GM15510 (cell line): ENCODE measurements around the gene PCSK4.

ENCODE experiments used
- POLR2A ChIP-seq: IDR thresholded peaks from 3 replicates; pipeline ENCODE4 v1.6.1; 2011; ENCODE audit warnings: borderline replicate concordance; ENCODE audit not compliant: insufficient read length; ENCODE audit errors: extremely low read depth

PCSK4 gene

GRCh38 chr19:1451916-1452801 is 38.0 kb downstream of the PCSK4 start:
- no peak for TF ChIP-seq POLR2A

GRCh38 chr19:1450735-1451731 is 39.1 kb downstream of the PCSK4 start:
- TF ChIP-seq POLR2A, result no peak

GRCh38 chr19:1449467-1450442 is 40.4 kb downstream of the PCSK4 start, which contains the start of gene APC2:
TSS of gene APC2 (plus strand) at chr19:1450121. CDS start at chr19:1453002, 2,881 bp downstream.
- no peak for TF ChIP-seq POLR2A

- TF ChIP-seq POLR2A, result no peak
These were observed 42.2 kb downstream of the PCSK4 start for GRCh38 chr19:1447944-1448343.

GRCh38 chr19:1447504-1447903 is 42.6 kb downstream of the PCSK4 start:
- TF ChIP-seq POLR2A, result no peak

- no peak for TF ChIP-seq POLR2A
These were observed 43.3 kb downstream of the PCSK4 start for GRCh38 chr19:1446713-1447481.

- TF ChIP-seq POLR2A, result no peak
These were observed 44.0 kb downstream of the PCSK4 start for GRCh38 chr19:1445932-1446712.

GRCh38 chr19:1445185-1445931 is 44.8 kb downstream of the PCSK4 start:
- TF ChIP-seq POLR2A, result no peak

GRCh38 chr19:1441677-1442438 is 48.3 kb downstream of the PCSK4 start:
- TF ChIP-seq POLR2A, result no peak

- TF ChIP-seq POLR2A, result no peak
These were observed 49.1 kb downstream of the PCSK4 start for GRCh38 chr19:1441022-1441426.

GRCh38 chr19:1440418-1440801 is 49.7 kb downstream of the PCSK4 start:
- no peak for TF ChIP-seq POLR2A

GRCh38 chr19:1438933-1439354 is 51.2 kb downstream of the PCSK4 start:
- TF ChIP-seq POLR2A, result no peak
